ENCODE results near the gene TIGD1. TPM values are rescaled to one million over a fixed set of nuclear protein-coding genes. Genes with fewer than 3 reads are reported as not detected.

TIGD1 gene
- total RNA-seq, 2 experiments from 2014 or later = 18.5 to 27.8 TPM

DNA sequence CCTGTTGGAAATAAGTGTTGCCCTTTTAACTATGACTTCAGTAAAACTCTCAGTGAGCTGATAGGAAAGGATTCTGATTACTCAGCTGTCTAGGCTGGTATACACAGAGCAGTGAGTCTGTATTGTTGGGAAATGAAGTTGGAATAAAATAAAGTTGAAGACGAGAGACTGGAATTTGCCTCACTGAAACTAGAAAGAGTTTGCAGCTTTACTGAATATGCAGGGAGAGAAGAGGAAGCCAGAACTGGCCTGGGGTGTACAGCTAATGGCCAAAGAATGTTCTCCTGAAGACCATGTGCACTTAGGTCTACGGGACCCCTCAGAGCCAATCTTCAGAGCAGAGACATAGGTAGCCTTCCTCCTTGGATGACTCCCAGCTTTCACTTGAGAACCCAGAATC is 26.6 kb upstream of the TIGD1 start:
- Histone ChIP-seq H3K36me3 (ENCODE audit: insufficient read depth, low read length) (peaks cover 38% of the 10 kb centered on the region), H3K27ac (ENCODE audit: low read depth, low read length, poor library complexity, severe bottlenecking) (no peak overlapping the region), H3K79me2 (ENCODE audit: insufficient read depth, low read depth, low read length) (no peaks in the 10 kb centered on the region), H3K9me2 (ENCODE audit: insufficient read depth, low read length) (no peaks in the 10 kb centered on the region), H3K4me2 (ENCODE audit: low read length) (no peak overlapping the region), H3K9me3 (ENCODE audit: low read length) (no peaks in the 10 kb centered on the region), H3K4me1 (ENCODE audit: insufficient read depth, low read length, poor library complexity, severe bottlenecking) (peaks cover 9% of the 10 kb centered on the region), H2AFZ (ENCODE audit: low read length) (no peak overlapping the region), H4K20me1 (ENCODE audit: insufficient read depth, low read length) (no peaks in the 10 kb centered on the region), H3K4me3 (ENCODE audit: low read depth, low read length, poor library complexity, severe bottlenecking) (no peak overlapping the region)
- ChIA-PET CTCF (ENCODE audit: unreplicated experiment) (no interaction called here), POLR2A (no interaction called here)
- DNase-seq (ENCODE audit: low spot score) = no peak
- BruUV-seq (replicated peaks) = no TSS peak
- intact Hi-C loops (cut with micrococcal nuclease; ENCODE audit: unreplicated experiment) = no loop called here
- no peak for TF ChIP-seq EZH2phosphoT487 (IDR thresholded peaks at IDR 0.05; ENCODE audit: borderline replicate concordance, low read depth, low read length)
- TF ChIP-seq, protein P1, sequence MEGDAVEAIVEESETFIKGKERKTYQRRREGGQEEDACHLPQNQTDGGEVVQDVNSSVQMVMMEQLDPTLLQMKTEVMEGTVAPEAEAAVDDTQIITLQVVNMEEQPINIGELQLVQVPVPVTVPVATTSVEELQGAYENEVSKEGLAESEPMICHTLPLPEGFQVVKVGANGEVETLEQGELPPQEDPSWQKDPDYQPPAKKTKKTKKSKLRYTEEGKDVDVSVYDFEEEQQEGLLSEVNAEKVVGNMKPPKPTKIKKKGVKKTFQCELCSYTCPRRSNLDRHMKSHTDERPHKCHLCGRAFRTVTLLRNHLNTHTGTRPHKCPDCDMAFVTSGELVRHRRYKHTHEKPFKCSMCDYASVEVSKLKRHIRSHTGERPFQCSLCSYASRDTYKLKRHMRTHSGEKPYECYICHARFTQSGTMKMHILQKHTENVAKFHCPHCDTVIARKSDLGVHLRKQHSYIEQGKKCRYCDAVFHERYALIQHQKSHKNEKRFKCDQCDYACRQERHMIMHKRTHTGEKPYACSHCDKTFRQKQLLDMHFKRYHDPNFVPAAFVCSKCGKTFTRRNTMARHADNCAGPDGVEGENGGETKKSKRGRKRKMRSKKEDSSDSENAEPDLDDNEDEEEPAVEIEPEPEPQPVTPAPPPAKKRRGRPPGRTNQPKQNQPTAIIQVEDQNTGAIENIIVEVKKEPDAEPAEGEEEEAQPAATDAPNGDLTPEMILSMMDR (conservative IDR thresholded peaks at IDR 0.05; ENCODE audit: low read length) = no peak

DNA sequence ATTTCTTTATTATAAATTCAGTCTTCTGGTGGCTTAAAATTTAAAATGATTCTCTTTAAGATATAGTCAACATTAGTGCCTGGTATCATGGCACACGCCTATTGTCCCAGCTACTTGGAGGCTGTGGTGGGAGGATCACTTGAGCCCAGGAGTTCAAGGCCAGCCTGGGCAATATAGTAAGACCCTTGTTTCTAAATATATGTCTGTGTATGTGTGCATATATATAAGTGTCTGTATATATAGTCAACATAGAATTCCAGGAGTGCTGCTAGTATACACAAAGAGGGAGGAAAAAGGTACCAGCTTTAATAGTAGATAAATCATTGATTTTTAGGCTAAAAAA is 25.0 kb upstream of the TIGD1 start:
- Histone ChIP-seq H3K9me3 (ENCODE audit: low read length) (no peaks in the 10 kb centered on the region), H4K20me1 (ENCODE audit: insufficient read depth, low read length) (no peaks in the 10 kb centered on the region), H3K79me2 (ENCODE audit: insufficient read depth, low read depth, low read length) (no peaks in the 10 kb centered on the region), H3K4me3 (ENCODE audit: low read depth, low read length, poor library complexity, severe bottlenecking) (no peak overlapping the region), H3K4me2 (ENCODE audit: low read length) (no peak overlapping the region), H3K27ac (ENCODE audit: low read depth, low read length, poor library complexity, severe bottlenecking) (no peak overlapping the region), H3K4me1 (ENCODE audit: insufficient read depth, low read length, poor library complexity, severe bottlenecking) (no peaks in the 10 kb centered on the region), H2AFZ (ENCODE audit: low read length) (no peak overlapping the region), H3K36me3 (ENCODE audit: insufficient read depth, low read length) (peaks cover 41% of the 10 kb centered on the region), H3K9me2 (ENCODE audit: insufficient read depth, low read length) (no peaks in the 10 kb centered on the region)
- no peak for TF ChIP-seq EZH2phosphoT487 (IDR thresholded peaks at IDR 0.05; ENCODE audit: borderline replicate concordance, low read depth, low read length)
- TF ChIP-seq, protein P1 (conservative IDR thresholded peaks at IDR 0.05; ENCODE audit: low read length) = no peak
- ChIA-PET POLR2A (interaction anchor here (0.6 to 0.7 kb wide), 2 partner anchors 12 to 28 kb away, joined by 3 read pairs; no protein-coding TSS in a partner anchor), CTCF (ENCODE audit: unreplicated experiment) (no interaction called here)
- no peak for DNase-seq (ENCODE audit: low spot score)
- intact Hi-C loops (cut with micrococcal nuclease; ENCODE audit: unreplicated experiment) = no loop called here
- BruUV-seq (replicated peaks) = no TSS peak

DNA sequence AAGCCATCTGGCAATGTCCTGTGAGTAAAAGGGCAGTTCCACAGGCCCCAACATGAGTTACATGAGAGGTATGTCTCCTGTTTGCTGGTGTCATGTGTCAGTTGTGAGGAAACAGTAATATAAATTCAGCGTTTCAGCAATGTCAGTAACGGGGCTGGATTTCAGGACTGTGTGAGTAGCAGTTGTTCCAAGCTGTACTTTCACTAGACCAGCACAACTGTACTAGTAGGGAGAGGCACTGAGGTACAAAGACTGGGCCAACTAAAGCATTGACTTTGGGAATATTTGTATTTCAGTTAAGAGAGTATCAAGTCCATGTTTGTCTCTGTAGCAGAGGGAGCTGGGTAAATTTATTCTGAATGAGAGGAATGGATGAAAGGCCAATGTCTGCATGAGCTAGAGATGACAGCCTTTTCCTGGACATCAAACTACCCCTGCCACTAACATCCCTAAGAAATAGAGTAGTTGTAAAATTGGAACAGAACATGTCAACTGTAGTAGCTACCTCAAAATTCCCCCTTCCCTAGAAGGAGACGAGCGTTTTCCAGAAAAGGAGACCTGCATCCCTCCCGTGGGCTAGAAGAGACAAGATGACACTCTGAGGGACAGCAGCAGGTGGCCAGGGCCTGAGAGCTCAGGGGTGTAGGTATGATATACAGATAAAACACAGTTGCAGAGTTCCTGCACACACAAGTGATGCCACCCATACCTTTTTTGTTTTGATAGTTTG is 24.5 kb upstream of the TIGD1 start:
- CTCF ChIA-PET (ENCODE audit: unreplicated experiment) = interaction anchor here (0.5 kb wide), 1 partner anchor 76 kb away, joined by 4 read pairs; no protein-coding TSS in a partner anchor

More for the DNA sequence above, 24.5 kb upstream of the TIGD1 start:
- intact Hi-C loops (cut with micrococcal nuclease; ENCODE audit: unreplicated experiment) = no loop called here
- Histone ChIP-seq H3K4me3 (ENCODE audit: low read depth, low read length, poor library complexity, severe bottlenecking) (no peak overlapping the region), H3K27ac (ENCODE audit: low read depth, low read length, poor library complexity, severe bottlenecking) (no peak overlapping the region), H3K9me3 (ENCODE audit: low read length) (no peaks in the 10 kb centered on the region), H2AFZ (ENCODE audit: low read length) (no peak overlapping the region), H3K36me3 (ENCODE audit: insufficient read depth, low read length) (peaks cover 46% of the 10 kb centered on the region), H3K79me2 (ENCODE audit: insufficient read depth, low read depth, low read length) (no peaks in the 10 kb centered on the region), H3K4me1 (ENCODE audit: insufficient read depth, low read length, poor library complexity, severe bottlenecking) (no peaks in the 10 kb centered on the region), H3K9me2 (ENCODE audit: insufficient read depth, low read length) (no peaks in the 10 kb centered on the region), H3K4me2 (ENCODE audit: low read length) (no peak overlapping the region), H4K20me1 (ENCODE audit: insufficient read depth, low read length) (no peaks in the 10 kb centered on the region)
- TF ChIP-seq, protein P1 (conservative IDR thresholded peaks at IDR 0.05; ENCODE audit: low read length) = no peak
- TF ChIP-seq EZH2phosphoT487 (IDR thresholded peaks at IDR 0.05; ENCODE audit: borderline replicate concordance, low read depth, low read length) = no peak
- POLR2A ChIA-PET = interaction anchor here (0.6 to 0.7 kb wide), 2 partner anchors 13 to 29 kb away, joined by 3 read pairs; no protein-coding TSS in a partner anchor
- BruUV-seq (replicated peaks) = no TSS peak
- DNase-seq (ENCODE audit: low spot score) = no peak
